HL-60 (cell line): ENCODE results near the gene ACHE.

ENCODE experiments used
- DNase-seq, 2 experiments: peaks; one replicate each; pipeline ENCODE4 v3.0.0-alpha.2; 2010 to 2020; ENCODE audit warnings: low read depth in 1 of 2, low spot score in 1 of 2
- H3K27ac ChIP-seq: fragments of 250-450 bp; sonication (Bioruptor Pico); replicated peaks from 2 replicates; pipeline ENCODE4 v1.5.1; 2020; ENCODE audit warnings: mild to moderate bottlenecking, moderate library complexity
- H3K27me3 ChIP-seq: fragments of 250-450 bp; sonication (Bioruptor Pico); 2 replicates; pipeline ENCODE4 v1.5.1; 2021; ENCODE audit warnings: mild to moderate bottlenecking, moderate library complexity; ENCODE audit not compliant: insufficient read depth, poor library complexity, severe bottlenecking
- H3K4me3 ChIP-seq: replicated peaks from 2 replicates; pipeline ENCODE4 v1.5.1; 2011; ENCODE audit warnings: mild to moderate bottlenecking, control low read depth, low read length; ENCODE audit not compliant: insufficient read depth
- GABPA ChIP-seq: IDR thresholded peaks from 2 replicates; pipeline ENCODE4 v1.6.1; 2012; ENCODE audit warnings: low read depth
- POLR2AphosphoS5 ChIP-seq: IDR thresholded peaks from 2 replicates; pipeline ENCODE4 v1.6.1; 2012; ENCODE audit warnings: low read depth
- SPI1 ChIP-seq: IDR thresholded peaks from 2 replicates; pipeline ENCODE4 v1.6.1; 2012; ENCODE audit warnings: low read depth, mild to moderate bottlenecking, borderline replicate concordance
- TF ChIP-seq, protein P1 (sequence below): IDR thresholded peaks from one replicate; pipeline ENCODE4 v1.5.1; 2011; ENCODE audit warnings: low read length, control low read depth, inconsistent platforms; ENCODE audit not compliant: insufficient read depth
- TF ChIP-seq, protein P2 (sequence below): IDR thresholded peaks from 2 replicates; pipeline ENCODE4 v1.6.1; 2012; ENCODE audit warnings: low read depth; ENCODE audit not compliant: insufficient replicate concordance

ACHE gene

DNA sequence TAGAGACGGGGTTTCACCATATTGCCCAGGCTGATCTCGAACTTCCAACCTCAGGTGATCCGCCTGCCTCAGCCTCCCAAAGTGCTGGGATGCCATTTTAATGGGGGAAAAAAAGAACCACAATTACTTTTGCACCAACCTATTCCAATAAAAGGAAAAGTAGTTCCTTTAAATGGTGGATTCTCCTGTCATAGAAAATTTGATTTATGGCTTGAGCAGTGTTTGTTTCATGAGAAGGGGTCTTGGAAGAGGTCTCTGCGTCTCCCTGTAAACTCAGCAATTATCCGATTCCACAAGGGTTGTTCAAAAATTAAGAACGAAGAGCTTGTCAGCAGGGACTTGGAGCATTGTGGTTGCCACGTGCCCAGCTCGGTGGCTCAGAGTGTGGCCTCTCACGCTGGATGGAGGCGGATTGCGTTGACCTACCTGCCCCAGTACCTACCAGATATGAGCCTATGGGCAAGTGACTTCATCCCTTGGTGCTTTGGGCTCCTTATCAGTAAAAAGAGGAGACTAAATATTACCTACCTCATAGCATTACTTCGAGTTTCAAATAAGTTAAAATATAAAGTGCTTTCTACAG lies 31.3 kb downstream of the ACHE start:
- no peak for DNase-seq
- Histone ChIP-seq H3K27me3 (no peaks in the 10 kb centered on the region), H3K4me3 (no peak overlapping the region), H3K27ac (no peak overlapping the region)
- TF ChIP-seq POLR2AphosphoS5 (no peak), SPI1 (no peak), GABPA (no peak)
- TF ChIP-seq, protein P1, sequence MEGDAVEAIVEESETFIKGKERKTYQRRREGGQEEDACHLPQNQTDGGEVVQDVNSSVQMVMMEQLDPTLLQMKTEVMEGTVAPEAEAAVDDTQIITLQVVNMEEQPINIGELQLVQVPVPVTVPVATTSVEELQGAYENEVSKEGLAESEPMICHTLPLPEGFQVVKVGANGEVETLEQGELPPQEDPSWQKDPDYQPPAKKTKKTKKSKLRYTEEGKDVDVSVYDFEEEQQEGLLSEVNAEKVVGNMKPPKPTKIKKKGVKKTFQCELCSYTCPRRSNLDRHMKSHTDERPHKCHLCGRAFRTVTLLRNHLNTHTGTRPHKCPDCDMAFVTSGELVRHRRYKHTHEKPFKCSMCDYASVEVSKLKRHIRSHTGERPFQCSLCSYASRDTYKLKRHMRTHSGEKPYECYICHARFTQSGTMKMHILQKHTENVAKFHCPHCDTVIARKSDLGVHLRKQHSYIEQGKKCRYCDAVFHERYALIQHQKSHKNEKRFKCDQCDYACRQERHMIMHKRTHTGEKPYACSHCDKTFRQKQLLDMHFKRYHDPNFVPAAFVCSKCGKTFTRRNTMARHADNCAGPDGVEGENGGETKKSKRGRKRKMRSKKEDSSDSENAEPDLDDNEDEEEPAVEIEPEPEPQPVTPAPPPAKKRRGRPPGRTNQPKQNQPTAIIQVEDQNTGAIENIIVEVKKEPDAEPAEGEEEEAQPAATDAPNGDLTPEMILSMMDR: no peak
- TF ChIP-seq, protein P2, sequence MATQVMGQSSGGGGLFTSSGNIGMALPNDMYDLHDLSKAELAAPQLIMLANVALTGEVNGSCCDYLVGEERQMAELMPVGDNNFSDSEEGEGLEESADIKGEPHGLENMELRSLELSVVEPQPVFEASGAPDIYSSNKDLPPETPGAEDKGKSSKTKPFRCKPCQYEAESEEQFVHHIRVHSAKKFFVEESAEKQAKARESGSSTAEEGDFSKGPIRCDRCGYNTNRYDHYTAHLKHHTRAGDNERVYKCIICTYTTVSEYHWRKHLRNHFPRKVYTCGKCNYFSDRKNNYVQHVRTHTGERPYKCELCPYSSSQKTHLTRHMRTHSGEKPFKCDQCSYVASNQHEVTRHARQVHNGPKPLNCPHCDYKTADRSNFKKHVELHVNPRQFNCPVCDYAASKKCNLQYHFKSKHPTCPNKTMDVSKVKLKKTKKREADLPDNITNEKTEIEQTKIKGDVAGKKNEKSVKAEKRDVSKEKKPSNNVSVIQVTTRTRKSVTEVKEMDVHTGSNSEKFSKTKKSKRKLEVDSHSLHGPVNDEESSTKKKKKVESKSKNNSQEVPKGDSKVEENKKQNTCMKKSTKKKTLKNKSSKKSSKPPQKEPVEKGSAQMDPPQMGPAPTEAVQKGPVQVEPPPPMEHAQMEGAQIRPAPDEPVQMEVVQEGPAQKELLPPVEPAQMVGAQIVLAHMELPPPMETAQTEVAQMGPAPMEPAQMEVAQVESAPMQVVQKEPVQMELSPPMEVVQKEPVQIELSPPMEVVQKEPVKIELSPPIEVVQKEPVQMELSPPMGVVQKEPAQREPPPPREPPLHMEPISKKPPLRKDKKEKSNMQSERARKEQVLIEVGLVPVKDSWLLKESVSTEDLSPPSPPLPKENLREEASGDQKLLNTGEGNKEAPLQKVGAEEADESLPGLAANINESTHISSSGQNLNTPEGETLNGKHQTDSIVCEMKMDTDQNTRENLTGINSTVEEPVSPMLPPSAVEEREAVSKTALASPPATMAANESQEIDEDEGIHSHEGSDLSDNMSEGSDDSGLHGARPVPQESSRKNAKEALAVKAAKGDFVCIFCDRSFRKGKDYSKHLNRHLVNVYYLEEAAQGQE: no peak

DNA sequence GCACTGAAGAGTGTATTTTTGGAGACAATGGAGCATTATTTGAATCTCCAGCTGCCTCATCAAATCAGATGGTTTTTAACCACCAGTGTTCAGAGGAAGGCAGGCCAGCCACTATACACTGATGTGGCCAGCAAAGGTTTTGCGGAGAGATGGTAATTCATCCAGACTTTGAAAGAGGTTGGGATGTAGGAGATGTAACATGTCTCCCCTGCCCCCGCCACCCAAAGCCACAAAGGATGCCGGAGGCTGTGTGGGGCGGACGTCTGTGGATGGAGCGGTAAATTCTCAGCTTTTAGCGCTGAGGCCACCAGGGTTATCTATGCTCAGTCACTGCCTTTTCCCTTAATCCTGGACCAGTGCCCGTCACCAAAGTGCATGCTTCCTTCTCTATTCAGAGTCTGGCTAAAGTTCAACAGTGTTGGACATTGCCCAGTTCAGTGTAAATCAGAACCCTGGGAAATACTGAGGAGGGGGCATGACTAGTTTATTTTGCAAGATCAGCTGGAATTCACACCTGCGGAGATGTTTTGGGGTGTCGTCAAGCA lies 32.2 kb downstream of the ACHE start:
- TF ChIP-seq, protein P2: no peak
- TF ChIP-seq SPI1: no peak
- Histone ChIP-seq H3K27me3 (no peaks in the 10 kb centered on the region), H3K4me3 (no peak overlapping the region), H3K27ac (no peak overlapping the region)
- peak in 1 of 2 experiments; percentile 60 for DNase-seq

DNA sequence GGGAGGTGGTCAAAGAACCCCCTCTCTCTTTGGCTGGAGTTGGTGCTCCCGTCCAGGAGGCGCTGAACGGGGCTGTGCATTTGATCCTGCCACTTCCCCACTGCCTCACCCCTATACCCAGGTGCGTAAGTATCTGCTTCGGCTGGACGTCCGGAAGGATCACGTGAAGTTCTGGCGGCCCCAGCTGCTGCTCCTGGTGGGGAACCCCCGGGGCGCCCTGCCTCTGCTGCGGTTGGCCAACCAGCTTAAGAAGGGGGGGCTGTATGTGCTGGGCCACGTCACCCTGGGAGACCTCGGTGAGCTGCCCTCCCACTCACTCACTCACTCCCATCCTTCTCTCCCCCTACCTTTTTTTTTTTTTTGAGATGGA lies 34.1 kb downstream of the ACHE start:
- Histone ChIP-seq H3K27me3 (no peaks in the 10 kb centered on the region), H3K4me3 (no peak overlapping the region), H3K27ac (no peak overlapping the region)
- no peak for DNase-seq
- no peak for TF ChIP-seq SPI1
- TF ChIP-seq GABPA: no peak
- no peak for TF ChIP-seq POLR2AphosphoS5
- TF ChIP-seq, protein P2: no peak
- TF ChIP-seq, protein P1: no peak
